SK-N-SH (cell line): ENCODE measurements around the gene PRKG1. TPM values are rescaled to one million over a fixed set of nuclear protein-coding genes. Genes with fewer than 3 reads are reported as not detected.
A peak's percentile ranks its signal among the peaks of the same experiment; 100 is the strongest.
"Not testable (repeated sequence)": the region's sequence is repeated elsewhere in the genome, so short reads cannot be mapped to it uniquely, and the experiment has no call there.

ENCODE experiments used
- CTCF ChIA-PET: fragments of 300-600, 350-600 bp; formaldehyde crosslinking; extraction: SDS; loops from one replicate; lab custom pipeline; 2021; lab: Yijun Ruan, JAX
- POLR2A ChIA-PET: fragments of 350-600 bp; sonication (Branson Sonifier 250); formaldehyde crosslinking; extraction: SDS; loops from one replicate; lab custom pipeline; 2020; ENCODE audit warnings: antibody characterized with exemption, inconsistent platforms; lab: Yijun Ruan, JAX
- DNase-seq: peaks from one replicate; pipeline ENCODE4 v3.0.0; 2012
- H2AFZ ChIP-seq: fragments of 200-600 bp; sonication (generic); 2 replicates; pipeline ENCODE4 v1.8.1; 2016; ENCODE audit warnings: antibody characterized with exemption, mild to moderate bottlenecking, low read depth
- H3F3A ChIP-seq: fragments of 200-600 bp; sonication (generic); replicated peaks from 2 replicates; pipeline ENCODE3; 2016; ENCODE audit warnings: antibody characterized with exemption, mild to moderate bottlenecking; ENCODE audit not compliant: insufficient read depth
- H3K27ac ChIP-seq, 2 experiments: fragments of 200-500 bp in 1 of 2; fragments of 200-600 bp in 1 of 2; sonication (Bioruptor generic) in 1 of 2; sonication (generic), shearing (Covaris generic) in 1 of 2; 2 replicates each; pipeline versions ENCODE4 v1.5.1 to v1.6.1; 2014 to 2016; ENCODE audit warnings: low read depth in 2 of 2, inconsistent platforms in 1 of 2, low read length in 1 of 2, mild to moderate bottlenecking in 1 of 2, mixed read lengths in 1 of 2
- H3K27me3 ChIP-seq: fragments of 200-600 bp; sonication (generic), shearing (Covaris generic); 2 replicates; pipeline ENCODE4 v1.6.1; 2016; ENCODE audit warnings: mixed run types; ENCODE audit not compliant: insufficient read depth
- H3K36me3 ChIP-seq, 2 experiments: fragments of 200-500 bp in 1 of 2; fragments of 200-600 bp in 1 of 2; sonication (Bioruptor generic) in 1 of 2; sonication (generic) in 1 of 2; replicated peaks in 1 of 2; 2 replicates each; pipeline versions ENCODE3 to v1.5.1; 2014 to 2016; ENCODE audit warnings: low read length in 1 of 2, mild to moderate bottlenecking in 1 of 2; ENCODE audit not compliant: insufficient read depth in 2 of 2, control insufficient read depth in 1 of 2
- H3K4me1 ChIP-seq, 2 experiments: fragments of 200-500 bp in 1 of 2; fragments of 200-600 bp in 1 of 2; sonication (Bioruptor generic) in 1 of 2; sonication (generic), shearing (Covaris generic) in 1 of 2; 2 replicates each; pipeline versions ENCODE4 v1.5.1 to v1.6.1; 2014 to 2016; ENCODE audit warnings: low read depth in 1 of 2, low read length in 1 of 2, mixed run types in 1 of 2; ENCODE audit not compliant: insufficient read depth in 2 of 2, control insufficient read depth in 1 of 2
- H3K4me2 ChIP-seq: fragments of 200-600 bp; sonication (generic), shearing (Covaris generic); 2 replicates; pipeline ENCODE4 v1.6.1; 2017; ENCODE audit warnings: mixed run types
- H3K4me3 ChIP-seq, 2 experiments: fragments of 200-500 bp in 1 of 2; fragments of 200-600 bp in 1 of 2; sonication (Bioruptor generic) in 1 of 2; sonication (generic), shearing (Covaris generic) in 1 of 2; 2 replicates each; pipeline versions ENCODE4 v1.5.1 to v1.8.1; 2014 to 2016; ENCODE audit warnings: low read depth in 2 of 2, inconsistent platforms in 1 of 2, low read length in 1 of 2, mild to moderate bottlenecking in 1 of 2, mixed read lengths in 1 of 2, moderate library complexity in 1 of 2
- H3K79me2 ChIP-seq: fragments of 200-600 bp; sonication (generic); 2 replicates; pipeline ENCODE4 v1.8.1; 2017; ENCODE audit warnings: mild to moderate bottlenecking; ENCODE audit not compliant: insufficient read depth
- H3K9ac ChIP-seq: fragments of 200-600 bp; sonication (generic); 2 replicates; pipeline ENCODE4 v1.6.1; 2017; ENCODE audit warnings: mixed run types
- H3K9me2 ChIP-seq: fragments of 200-600 bp; sonication (generic); 2 replicates; pipeline ENCODE4 v1.6.1; 2017; ENCODE audit warnings: mixed run types
- H3K9me3 ChIP-seq: fragments of 200-600 bp; sonication (generic); 2 replicates; pipeline ENCODE4 v1.6.1; 2017; ENCODE audit warnings: mixed run types, mild to moderate bottlenecking, moderate library complexity
- H4K20me1 ChIP-seq: fragments of 200-600 bp; sonication (generic); 2 replicates; pipeline ENCODE4 v1.6.1; 2017; ENCODE audit warnings: mild to moderate bottlenecking, mixed run types; ENCODE audit not compliant: insufficient read depth
- CHD2 ChIP-seq: fragments of 150-350 bp; IDR thresholded peaks from 2 replicates; pipeline ENCODE4 v1.6.1; 2018; ENCODE audit warnings: low read length; ENCODE audit not compliant: partially characterized antibody
- ELF1 ChIP-seq: IDR thresholded peaks from 2 replicates; pipeline ENCODE4 v1.4.0; 2012
- EP300 ChIP-seq, 2 experiments: IDR thresholded peaks; 2 replicates each; pipeline versions ENCODE4 v1.4.0 to v1.6.1; 2012; ENCODE audit warnings: borderline replicate concordance in 1 of 2, low read depth in 1 of 2, low read length in 1 of 2
- EZH2phosphoT487 ChIP-seq: fragments of 200-600 bp; sonication (generic); IDR thresholded peaks from 2 replicates; pipeline ENCODE4 v1.6.1; 2017; ENCODE audit warnings: low read depth, mixed run types, mild to moderate bottlenecking, antibody characterized with exemption, moderate library complexity, borderline replicate concordance
- FOXJ3 ChIP-seq: sonication (generic); formaldehyde crosslinking; IDR thresholded peaks from 2 replicates; pipeline ENCODE4 v1.5.1; 2020; ENCODE audit warnings: mild to moderate bottlenecking, missing genetic modification reagents
- FOXM1 ChIP-seq: IDR thresholded peaks from 2 replicates; pipeline ENCODE4 v1.4.0; 2012; ENCODE audit warnings: low read depth, mild to moderate bottlenecking
- JUND ChIP-seq: IDR thresholded peaks from 2 replicates; pipeline ENCODE4 v1.4.0; 2012
- MEF2A ChIP-seq: IDR thresholded peaks from 2 replicates; pipeline ENCODE4 v1.4.0; 2012; ENCODE audit warnings: low read depth, borderline replicate concordance
- NRF1 ChIP-seq: IDR thresholded peaks from 2 replicates; pipeline ENCODE4 v1.6.1; 2012; ENCODE audit warnings: low read depth, mild to moderate bottlenecking, low read length
- PBX3 ChIP-seq: IDR thresholded peaks from 2 replicates; pipeline ENCODE4; 2012
- POLR2AphosphoS5 ChIP-seq: IDR thresholded peaks from 2 replicates; pipeline ENCODE4 v1.6.1; 2012; ENCODE audit warnings: low read depth, low read length
- RCOR1 ChIP-seq: fragments of 150-350 bp; IDR thresholded peaks from 2 replicates; pipeline ENCODE4 v1.6.1; 2017; ENCODE audit warnings: antibody characterized with exemption, low read length
- RFX5 ChIP-seq: IDR thresholded peaks from 2 replicates; pipeline ENCODE4 v1.6.1; 2012; ENCODE audit warnings: mild to moderate bottlenecking, improper control_type of control experiment, low read length
- RXRA ChIP-seq: IDR thresholded peaks from 2 replicates; pipeline ENCODE4 v1.4.0; 2012; ENCODE audit warnings: low read depth, mild to moderate bottlenecking, borderline replicate concordance
- SMC3 ChIP-seq: IDR thresholded peaks from 2 replicates; pipeline ENCODE4 v1.6.1; 2012; ENCODE audit warnings: low read depth, low read length, improper control_type of control experiment
- TAF1 ChIP-seq: IDR thresholded peaks from 2 replicates; pipeline ENCODE4 v1.6.1; 2012; ENCODE audit warnings: low read depth, mild to moderate bottlenecking, low read length, moderate library complexity, borderline replicate concordance
- TCF12 ChIP-seq: IDR thresholded peaks from 2 replicates; pipeline ENCODE4 v1.4.0; 2012
- USF2 ChIP-seq: fragments of 150-350 bp; IDR thresholded peaks from 2 replicates; pipeline ENCODE4 v1.6.1; 2017; ENCODE audit warnings: antibody characterized with exemption, low read length, low read depth, borderline replicate concordance
- WGBS: methylation state at CpG from one replicate; pipeline ENCODE4 v1.1.6; 2017; ENCODE audit warnings: low lambda C conversion rate; 5-methylcytosine and 5-hydroxymethylcytosine counted together
- polyA plus RNA-seq, 3 experiments: library from polyadenylated mRNA; depleted of rRNA; stranded (reverse); fragments of >200 nt; gene quantifications; 2 replicates each; pipeline ENCODE4 v1.2.3, GENCODE V29; 2012

Gene PRKG1
- polyA plus RNA-seq, 1 of the 3 experiments (the other 2 are of a cell fraction) = 4.1 TPM

- ChIA-PET CTCF (no interaction called here), POLR2A (no interaction called here)
- Histone ChIP-seq H3K9me2 (peaks cover 4% of the 10 kb centered on the region; the same call in 1 of the 2 replicates), H4K20me1 (no peaks in the 10 kb centered on the region), H3K9me3 (no peaks in the 10 kb centered on the region), H3K79me2 (no peaks in the 10 kb centered on the region), H3F3A (no peaks in the 10 kb centered on the region), H3K4me2 (no peak overlapping the region), H3K4me3 (no peak overlapping the region), H2AFZ (no peak overlapping the region), H3K27ac (no peak overlapping the region), H3K27me3 (no peaks in the 10 kb centered on the region), H3K4me1 (peaks cover 0 to 2% of the 10 kb centered on the region in 2 experiments; a peak in 1 of 4 replicates), H3K9ac (no peak overlapping the region)
- DNase-seq = no peak
- 91% methylated on average over 1 of the region's 1 CpG for WGBS
- TF ChIP-seq RXRA (no peak), RCOR1 (no peak), RFX5 (no peak), JUND (no peak), TAF1 (no peak), ELF1 (no peak), PBX3 (no peak), TCF12 (no peak), FOXM1 (no peak), NRF1 (no peak), POLR2AphosphoS5 (no peak)
- TF ChIP-seq, all 33 proteins: peak for 0
- H3K36me3 ChIP-seq = no peaks in the 10 kb centered on the region
These were observed 85.6 kb downstream of the PRKG1 start for GRCh38 chr10:51159841-51160240.

DNA sequence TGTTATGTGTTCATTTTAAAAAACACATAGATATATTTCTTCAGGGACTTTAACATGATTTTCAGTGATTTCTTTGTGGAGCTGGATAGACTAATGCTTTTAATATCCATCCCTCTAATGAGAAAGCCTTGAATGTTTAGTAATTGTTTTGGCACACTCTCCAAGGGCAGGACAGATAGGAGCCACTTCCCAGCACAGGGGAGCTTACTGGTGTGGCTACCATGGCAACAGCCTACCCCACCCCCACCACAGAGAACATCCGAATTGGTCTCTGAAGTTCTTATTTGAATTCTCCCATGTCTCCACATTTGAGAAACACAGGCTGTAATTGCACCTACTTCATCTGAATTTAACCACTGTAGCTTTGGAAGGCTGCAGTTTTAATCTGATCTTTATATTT, 87.7 kb downstream of the PRKG1 start:
- ChIA-PET POLR2A (no interaction called here), CTCF (interaction anchor here (0.5 kb wide), 1 partner anchor 29 kb away, joined by 4 read pairs; no protein-coding TSS in a partner anchor)
- no peaks in the 10 kb centered on the region for H3F3A ChIP-seq
- H3K27ac ChIP-seq = no peak overlapping the region
- H3K36me3 ChIP-seq = no peaks in the 10 kb centered on the region
- WGBS = 55% methylated on average over 1 of the region's 1 CpG
- TF ChIP-seq SMC3 = no peak
- TF ChIP-seq EP300 (IDR thresholded peaks at IDR 0.05; ENCODE audit: borderline replicate concordance in 1 of 2, low read depth in 1 of 2, low read length in 1 of 2) = no peak
- no peak for TF ChIP-seq RFX5
- TF ChIP-seq ELF1 = no peak
- TF ChIP-seq MEF2A = no peak
- TF ChIP-seq EZH2phosphoT487 = no peak
- no peak for TF ChIP-seq USF2
- TF ChIP-seq CHD2 = no peak
- no peak for TF ChIP-seq FOXJ3
- H3K9me2 ChIP-seq = peaks cover 4% of the 10 kb centered on the region; the same call in 1 of the 2 replicates
- H3K4me3 ChIP-seq = no peak overlapping the region
- DNase-seq = peak; percentile 20
- H2AFZ ChIP-seq = no peak overlapping the region
- H3K4me1 ChIP-seq = peaks cover 0 to 2% of the 10 kb centered on the region in 2 experiments; a peak in 1 of 4 replicates
- H3K27me3 ChIP-seq = no peaks in the 10 kb centered on the region
- H4K20me1 ChIP-seq = no peaks in the 10 kb centered on the region
- no peak overlapping the region for H3K9ac ChIP-seq
- no peak overlapping the region for H3K4me2 ChIP-seq
- H3K9me3 ChIP-seq = no peaks in the 10 kb centered on the region
- no peaks in the 10 kb centered on the region for H3K79me2 ChIP-seq

- H3K27ac ChIP-seq, H3K4me2 ChIP-seq, H3K4me3 ChIP-seq, H3K9me3 ChIP-seq, H3K9me2 ChIP-seq, CTCF ChIA-PET, H3K36me3 ChIP-seq, H4K20me1 ChIP-seq, H3K79me2 ChIP-seq, H3K27me3 ChIP-seq, H3K9ac ChIP-seq, DNase-seq, H3K4me1 ChIP-seq, POLR2A ChIA-PET, H2AFZ ChIP-seq, H3F3A ChIP-seq: not testable (repeated sequence)
- 87% methylated on average over 17 of the region's 30 CpGs for WGBS
These were observed 89.2 kb downstream of the PRKG1 start for GRCh38 chr10:51163380-51164049.
